HepG2 (cell line): ENCODE measurements around the gene MNAT1. TPM values are rescaled to one million over a fixed set of nuclear protein-coding genes. Genes with fewer than 3 reads are reported as not detected.

Experiments
- AHR ChIP-seq: IDR thresholded peaks from 2 replicates; pipeline ENCODE4 v1.6.1; 2018; ENCODE audit warnings: missing genetic modification reagents, missing compliant biosample characterization
- ARNTL ChIP-seq: sonication (generic); formaldehyde crosslinking; IDR thresholded peaks from 2 replicates; pipeline ENCODE4 v1.4.0; 2020; ENCODE audit warnings: mild to moderate bottlenecking, missing genetic modification reagents
- CBFB ChIP-seq: sonication (generic); formaldehyde crosslinking; IDR thresholded peaks from 2 replicates; pipeline ENCODE4 v1.4.0; 2020; ENCODE audit warnings: missing genetic modification reagents
- EEA1 ChIP-seq: sonication (generic); formaldehyde crosslinking; IDR thresholded peaks from 2 replicates; pipeline ENCODE4 v1.5.1; 2020; ENCODE audit warnings: mild to moderate bottlenecking, missing genetic modification reagents, borderline replicate concordance
- FOXK2 ChIP-seq: fragments of 450-650 bp; IDR thresholded peaks from 2 replicates; pipeline ENCODE4 v1.6.1; 2016
- HOXA5 ChIP-seq: sonication (generic); formaldehyde crosslinking; IDR thresholded peaks from 2 replicates; pipeline ENCODE4 v1.4.0; 2020; ENCODE audit warnings: missing genetic modification reagents
- KAT8 ChIP-seq: IDR thresholded peaks from 2 replicates; pipeline ENCODE4 v1.6.1; 2016; ENCODE audit warnings: missing genetic modification reagents, missing compliant biosample characterization
- LBX2 ChIP-seq: sonication (generic); formaldehyde crosslinking; IDR thresholded peaks from 2 replicates; pipeline ENCODE4 v1.5.0; 2020; ENCODE audit warnings: missing genetic modification reagents, mild to moderate bottlenecking, borderline replicate concordance
- MED8 ChIP-seq: sonication (generic); formaldehyde crosslinking; IDR thresholded peaks from 2 replicates; pipeline ENCODE4 v1.8.1; 2023; ENCODE audit warnings: mild to moderate bottlenecking, missing genetic modification reagents; ENCODE audit not compliant: insufficient replicate concordance
- NR2F6 ChIP-seq, 2 experiments: IDR thresholded peaks; 2 replicates each; pipeline ENCODE4 v1.6.1; 2016; ENCODE audit warnings: antibody characterized with exemption in 1 of 2, mild to moderate bottlenecking in 1 of 2
- PBX2 ChIP-seq: IDR thresholded peaks from 2 replicates; pipeline ENCODE4 v1.6.1; 2016; ENCODE audit warnings: control low read depth
- PHF21A ChIP-seq: sonication (generic); formaldehyde crosslinking; IDR thresholded peaks from 2 replicates; pipeline ENCODE4 v1.5.0; 2020; ENCODE audit warnings: mild to moderate bottlenecking, missing genetic modification reagents
- RAD21 ChIP-seq: fragments of 450-650 bp; formaldehyde crosslinking; IDR thresholded peaks from 2 replicates; pipeline ENCODE4 v1.5.0; 2020; ENCODE audit warnings: mild to moderate bottlenecking
- RFXANK ChIP-seq: IDR thresholded peaks from 2 replicates; pipeline ENCODE4 v1.6.1; 2016
- SRY ChIP-seq: sonication (generic); formaldehyde crosslinking; IDR thresholded peaks from 2 replicates; pipeline ENCODE4 v1.8.0; 2022; ENCODE audit warnings: mild to moderate bottlenecking, missing genetic modification reagents
- TBP ChIP-seq: sonication (generic); formaldehyde crosslinking; IDR thresholded peaks from 2 replicates; pipeline ENCODE4 v1.5.0; 2020; ENCODE audit warnings: missing genetic modification reagents
- THAP11 ChIP-seq: IDR thresholded peaks from 2 replicates; pipeline ENCODE4 v1.6.1; 2016; ENCODE audit warnings: missing biosample characterization, missing genetic modification reagents
- THAP9 ChIP-seq: sonication (generic); formaldehyde crosslinking; IDR thresholded peaks from 2 replicates; pipeline ENCODE4; 2020; ENCODE audit warnings: missing genetic modification reagents, mild to moderate bottlenecking, borderline replicate concordance
- ZNF430 ChIP-seq: sonication (generic); formaldehyde crosslinking; IDR thresholded peaks from 2 replicates; pipeline ENCODE4 v1.9.0; 2021; ENCODE audit warnings: mild to moderate bottlenecking, missing genetic modification reagents
- ZNF687 ChIP-seq: sonication (generic); formaldehyde crosslinking; IDR thresholded peaks from 2 replicates; pipeline ENCODE4 v1.5.1; 2020; ENCODE audit warnings: mild to moderate bottlenecking, missing genetic modification reagents, moderate library complexity
- polyA plus RNA-seq, 8 experiments: library from polyadenylated mRNA; depleted of rRNA in 3 of 8; stranded (reverse) in 7 of 8; unstranded in 1 of 8; fragments of >200 nt; fragmentation: Illumina TruSeq in 4 of 8; extraction: Trizol in 4 of 8; gene quantifications; 2 replicates each; pipeline versions ENCODE4 v1.2.1 to v1.2.3, GENCODE V29; 2011 to 2016; ENCODE audit warnings: low read depth in 4 of 8, missing spikeins in 1 of 8, mixed read lengths in 1 of 8; ENCODE audit not compliant: insufficient read depth in 1 of 8
- total RNA-seq, 5 experiments: library from RNA; depleted of rRNA; stranded (reverse); fragments of >200 nt; fragmentation: Illumina TruSeq; extraction: Trizol; gene quantifications; 2 replicates each; pipeline ENCODE4 v1.2.3, GENCODE V29; 2016; ENCODE audit warnings: low read depth in 1 of 5

The MNAT1 gene
- total and polyA plus RNA-seq, 2 of the 13 experiments (the other 11 are each of a cell fraction or from before 2014, with no cell fraction given) = 49.2 to 94.8 TPM

- TF ChIP-seq ZNF687 (CRISPR knock-in tag) = peak; percentile 93
- TF ChIP-seq PBX2 (CRISPR knock-in tag) = no peak
- 0 out of 2 replicates have a peak, but pooled peaks have one; percentile 14 for TF ChIP-seq SRY (CRISPR knock-in tag)
- peak; percentile 18; the same call in 1 of the 2 replicates for TF ChIP-seq FOXK2
- peak; percentile 17; the same call in 1 of the 2 replicates for TF ChIP-seq EEA1 (CRISPR knock-in tag)
- TF ChIP-seq ARNTL = peak; percentile 44; the same call in 1 of the 2 replicates
- TF ChIP-seq RFXANK (CRISPR knock-in tag) = no peak
- TF ChIP-seq RAD21 (CRISPR knock-in tag) = peak; percentile 19; the same call in 1 of the 2 replicates
- TF ChIP-seq NR2F6 (IDR thresholded peaks at IDR 0.05) = peak; percentile 14; the same call in 1 of the 2 replicates
- TF ChIP-seq NR2F6 (CRISPR knock-in tag; IDR thresholded peaks at IDR 0.05) = peak; percentile 51
- 0 out of 2 replicates have a peak, but pooled peaks have one; percentile 41 for TF ChIP-seq LBX2 (CRISPR knock-in tag)
- peak; percentile 63; the same call in 1 of the 2 replicates for TF ChIP-seq ZNF430 (CRISPR knock-in tag)
- no peak; the same call in 1 of the 2 replicates for TF ChIP-seq CBFB (CRISPR knock-in tag)
- peak; percentile 45; the same call in 1 of the 2 replicates for TF ChIP-seq PHF21A (CRISPR knock-in tag)
- TF ChIP-seq HOXA5 (CRISPR knock-in tag) = peak; percentile 21; the same call in 1 of the 2 replicates
- peak; percentile 46 for TF ChIP-seq MED8 (CRISPR knock-in tag)
- no peak for TF ChIP-seq TBP (CRISPR knock-in tag)
- TF ChIP-seq THAP11 = peak; percentile 93
- TF ChIP-seq THAP9 (CRISPR knock-in tag) = peak; percentile 87; the same call in 1 of the 2 replicates
- peak; percentile 97 for TF ChIP-seq KAT8 (CRISPR knock-in tag)
- TF ChIP-seq AHR = 0 out of 2 replicates have a peak, but pooled peaks have one; percentile 16
Measured at GRCh38 chr14:60980811-60981632, 246.5 kb downstream of the MNAT1 start, which contains the start of the genes SLC38A6 and TRMT5 (continued).
